Inflammatory macrophage treated with lipopolysaccharide for 1 hour (primary cell): ENCODE data around the gene SCART1.
"Not testable (repeated sequence)": the region's sequence is repeated elsewhere in the genome, so short reads cannot be mapped to it uniquely, and the experiment has no call there.

Experiments
- DNase-seq, 2 donors: peaks; one replicate each; pipeline ENCODE4 v3.0.0-alpha.2; 2020 to 2022

The SCART1 gene

GRCh38 chr10:133475425-133475734 is 21.6 kb downstream of the SCART1 start:
- no peak for DNase-seq

- DNase-seq: no peak
Observed at GRCh38 chr10:133475821-133476640, 22.3 kb downstream of the SCART1 start.

- no peak for DNase-seq
Observed at GRCh38 chr10:133476641-133476990, 22.9 kb downstream of the SCART1 start.

GRCh38 chr10:133481086-133481643 is 27.4 kb downstream of the SCART1 start:
- no peak for DNase-seq

GRCh38 chr10:133481657-133482056 is 27.9 kb downstream of the SCART1 start:
- no peak for DNase-seq

GRCh38 chr10:133484818-133485217 is 31.1 kb downstream of the SCART1 start:
- DNase-seq: no peak

- DNase-seq: no peak
Observed at GRCh38 chr10:133487085-133487484, 33.3 kb downstream of the SCART1 start.

- no peak for DNase-seq
Observed at GRCh38 chr10:133488354-133488753, 34.6 kb downstream of the SCART1 start.

GRCh38 chr10:133489816-133490588 is 36.3 kb downstream of the SCART1 start:
- DNase-seq: no peak

- not testable (repeated sequence) for DNase-seq
Observed at GRCh38 chr10:133493562-133493961, 39.8 kb downstream of the SCART1 start.

GRCh38 chr10:133497363-133497762 is 43.6 kb downstream of the SCART1 start:
- DNase-seq: not testable (repeated sequence)

GRCh38 chr10:133499176-133499575 is 45.4 kb downstream of the SCART1 start:
- DNase-seq: not testable (repeated sequence)

- DNase-seq: not testable (repeated sequence)
Observed at GRCh38 chr10:133500897-133501296, 47.2 kb downstream of the SCART1 start.

- no peak for DNase-seq
Observed at GRCh38 chr10:133509700-133510099, 56.0 kb downstream of the SCART1 start.

GRCh38 chr10:133511408-133511807 is 57.7 kb downstream of the SCART1 start:
- DNase-seq: no peak

- no peak for DNase-seq
Observed at GRCh38 chr10:133511907-133512528, 58.3 kb downstream of the SCART1 start.

GRCh38 chr10:133515471-133515870 is 61.7 kb downstream of the SCART1 start:
- no peak for DNase-seq

GRCh38 chr10:133516057-133516456 is 62.3 kb downstream of the SCART1 start:
- no peak for DNase-seq

- DNase-seq: not testable (repeated sequence)
Observed at GRCh38 chr10:133518517-133518916, 64.8 kb downstream of the SCART1 start.
